ENCODE measurements around the gene NXF1. TPM values are rescaled to one million over a fixed set of nuclear protein-coding genes. Genes with fewer than 3 reads are reported as not detected.

The NXF1 gene
- total RNA-seq, 1 experiment from 2014 or later: 69.0 TPM

DNA sequence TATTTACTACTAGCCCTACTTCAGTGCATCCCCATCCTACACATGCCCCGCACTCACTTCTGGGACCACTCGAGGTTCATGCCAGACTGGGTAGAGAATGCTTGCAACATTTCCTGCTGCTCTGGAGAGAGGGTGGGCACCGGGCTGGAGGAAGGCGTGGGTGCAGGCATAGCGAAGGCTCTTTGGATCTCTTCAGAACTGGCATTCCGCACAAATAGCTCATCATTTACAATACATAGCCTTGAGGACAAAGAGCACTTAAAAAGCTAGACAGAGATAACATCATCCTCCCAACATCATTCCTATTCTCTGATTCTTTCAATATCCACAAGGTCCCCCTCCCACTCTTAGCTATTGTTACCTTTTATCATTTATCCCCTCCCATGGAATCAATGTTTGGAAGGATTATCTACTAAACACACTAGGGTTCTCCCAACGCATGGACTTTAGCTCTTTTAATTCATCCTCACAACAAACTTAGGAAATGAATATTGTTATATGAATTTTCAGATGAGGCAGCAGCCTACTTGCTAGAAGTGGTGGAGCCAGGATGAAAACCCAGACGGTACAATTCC is 11.0 kb downstream of the NXF1 start:
- H2BK5ac ChIP-seq (ENCODE audit: insufficient read length, low read length): no peak overlapping the region
- no peak overlapping the region for H4K91ac ChIP-seq (ENCODE audit: insufficient read length, low read depth, low read length)
- no peak overlapping the region for H4K8ac ChIP-seq (replicated peaks; ENCODE audit: insufficient read length, low read depth, low read length)
- Mint-ChIP-seq H3K4me1 (peaks cover 16 to 20% of the 10 kb centered on the region in 2 experiments), H3K27ac (no peak overlapping the region; a peak in 2 of 7 replicates), H3K27me3 (ENCODE audit: low read depth) (no peaks in the 10 kb centered on the region; the same call in 1 of the 2 replicates), H3K4me3 (peak overlapping the region in 1 of 2 experiments; percentile 23; a peak in 1 of 5 replicates), H3K36me3 (ENCODE audit: insufficient read depth in 1 of 3, low read depth in 3 of 3) (peaks cover 57 to 92% (median 74%) of the 10 kb centered on the region in 3 experiments), H3K9me3 (no peaks in the 10 kb centered on the region; a peak in 1 of 5 replicates)
- H2AK5ac ChIP-seq (ENCODE audit: insufficient read length, low read length): no peak overlapping the region
- H3K4me1 ChIP-seq (ENCODE audit: insufficient read depth, low read length): no peaks in the 10 kb centered on the region
- no peak for DNase-seq
- H3K9ac ChIP-seq (ENCODE audit: extremely low read depth, insufficient read length, low read length): no peak overlapping the region
- no peak overlapping the region for H3K4ac ChIP-seq (ENCODE audit: low read depth, low read length)
- peaks cover 4% of the 10 kb centered on the region for H3K23me2 ChIP-seq (ENCODE audit: insufficient read length, low read depth, low read length, poor library complexity, severe bottlenecking)
- H3K27ac ChIP-seq (ENCODE audit: insufficient read length, low read depth, low read length): no peak overlapping the region
- no peaks in the 10 kb centered on the region; the same call in 1 of the 2 replicates for H3K79me2 ChIP-seq (ENCODE audit: insufficient read depth, low read length)
- H4K20me1 ChIP-seq (ENCODE audit: control insufficient read depth, insufficient read depth, insufficient read length): no peaks in the 10 kb centered on the region
- no peak overlapping the region for H3K4me2 ChIP-seq (ENCODE audit: insufficient read depth, insufficient read length, low read length)
- TF ChIP-seq, protein P1, sequence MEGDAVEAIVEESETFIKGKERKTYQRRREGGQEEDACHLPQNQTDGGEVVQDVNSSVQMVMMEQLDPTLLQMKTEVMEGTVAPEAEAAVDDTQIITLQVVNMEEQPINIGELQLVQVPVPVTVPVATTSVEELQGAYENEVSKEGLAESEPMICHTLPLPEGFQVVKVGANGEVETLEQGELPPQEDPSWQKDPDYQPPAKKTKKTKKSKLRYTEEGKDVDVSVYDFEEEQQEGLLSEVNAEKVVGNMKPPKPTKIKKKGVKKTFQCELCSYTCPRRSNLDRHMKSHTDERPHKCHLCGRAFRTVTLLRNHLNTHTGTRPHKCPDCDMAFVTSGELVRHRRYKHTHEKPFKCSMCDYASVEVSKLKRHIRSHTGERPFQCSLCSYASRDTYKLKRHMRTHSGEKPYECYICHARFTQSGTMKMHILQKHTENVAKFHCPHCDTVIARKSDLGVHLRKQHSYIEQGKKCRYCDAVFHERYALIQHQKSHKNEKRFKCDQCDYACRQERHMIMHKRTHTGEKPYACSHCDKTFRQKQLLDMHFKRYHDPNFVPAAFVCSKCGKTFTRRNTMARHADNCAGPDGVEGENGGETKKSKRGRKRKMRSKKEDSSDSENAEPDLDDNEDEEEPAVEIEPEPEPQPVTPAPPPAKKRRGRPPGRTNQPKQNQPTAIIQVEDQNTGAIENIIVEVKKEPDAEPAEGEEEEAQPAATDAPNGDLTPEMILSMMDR (conservative IDR thresholded peaks at IDR 0.05): no peak
- H3K56ac ChIP-seq (ENCODE audit: insufficient read length, low read depth, low read length): no peak overlapping the region
- no peaks in the 10 kb centered on the region for H3K9me3 ChIP-seq (ENCODE audit: control insufficient read depth, low read depth, low read length)
- H3K27me3 ChIP-seq (ENCODE audit: insufficient read depth, low read length): no peaks in the 10 kb centered on the region
- no CpG with 5 or more reads among the region's 8 CpGs for WGBS (ENCODE audit: extremely low coverage, insufficient read length, low lambda C conversion rate)
- H2BK120ac ChIP-seq (ENCODE audit: low read depth, low read length, poor library complexity, severe bottlenecking): no peak overlapping the region
- H2BK12ac ChIP-seq (ENCODE audit: insufficient read length, low read depth, low read length): no peak overlapping the region
- H2BK20ac ChIP-seq (ENCODE audit: low read depth, low read length, poor library complexity, severe bottlenecking): no peak overlapping the region
- H3K23ac ChIP-seq (ENCODE audit: insufficient read length, low read depth, low read length): no peak overlapping the region
- no peak overlapping the region for H2BK15ac ChIP-seq (ENCODE audit: low read depth, low read length)
- no peak overlapping the region for H4K5ac ChIP-seq (ENCODE audit: insufficient read length, low read depth, low read length)
- H3T11ph ChIP-seq (ENCODE audit: low read length): no peak overlapping the region
- no peak overlapping the region for H3K14ac ChIP-seq (ENCODE audit: insufficient read depth, low read length)
- no peaks in the 10 kb centered on the region for H3K79me1 ChIP-seq (ENCODE audit: insufficient read depth, low read depth, low read length, poor library complexity, severe bottlenecking)
- no peak overlapping the region for H3K18ac ChIP-seq (ENCODE audit: insufficient read length, low read depth, low read length)
- no peak overlapping the region for H2AFZ ChIP-seq (ENCODE audit: low read length)
